Erythroblast (primary cell): ENCODE data around the gene SPPL2A.

Experiments used
- GATA1 ChIP-seq: IDR thresholded peaks from 2 replicates; pipeline ENCODE4 v1.6.1; 2011; ENCODE audit warnings: low read depth, mild to moderate bottlenecking, control low read depth, low read length, moderate library complexity
- POLR2A ChIP-seq: IDR thresholded peaks from 2 replicates; pipeline ENCODE4 v1.6.1; 2011; ENCODE audit warnings: mild to moderate bottlenecking, low read length

DNA sequence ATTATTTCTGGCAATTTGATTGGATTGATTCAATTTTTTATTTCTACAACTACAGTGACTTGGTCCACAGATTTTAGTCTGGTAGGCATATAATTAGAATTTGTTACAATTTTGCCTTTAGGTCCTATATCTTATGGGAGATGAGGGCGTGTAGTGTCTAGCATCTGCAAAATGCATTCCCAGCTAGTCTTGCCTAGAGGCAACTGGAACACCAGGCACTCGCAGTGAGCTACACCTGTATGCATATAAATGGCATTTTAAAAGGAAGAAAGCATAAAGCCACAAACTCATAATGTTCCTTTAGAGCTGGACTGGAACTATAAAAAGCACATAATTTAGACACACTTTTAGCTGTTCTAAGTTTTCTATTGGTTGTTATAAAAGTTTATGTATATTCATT is 17.9 kb upstream of the SPPL2A start:
- TF ChIP-seq POLR2A (no peak), GATA1 (no peak)
